ENCODE measurements around the gene CASKIN1.

CASKIN1 gene

GRCh38 chr16:2173366-2173765 lies 23.0 kb downstream of the CASKIN1 start:
- DNase-seq: no peak

GRCh38 chr16:2172688-2173335 lies 23.6 kb downstream of the CASKIN1 start:
- DNase-seq: no peak

- no peak for DNase-seq
Measured at GRCh38 chr16:2171601-2172178, 24.7 kb downstream of the CASKIN1 start.

GRCh38 chr16:2170587-2171435 lies 25.6 kb downstream of the CASKIN1 start:
- no peak for DNase-seq

GRCh38 chr16:2170080-2170479 lies 26.3 kb downstream of the CASKIN1 start:
- no peak for DNase-seq

GRCh38 chr16:2167068-2167638 lies 29.3 kb downstream of the CASKIN1 start:
- DNase-seq: no peak

GRCh38 chr16:2166263-2167067 lies 29.9 kb downstream of the CASKIN1 start:
- no peak for DNase-seq

- no peak for DNase-seq
Measured at GRCh38 chr16:2165861-2166260, 30.5 kb downstream of the CASKIN1 start.

- DNase-seq: peak; percentile 33
Measured at GRCh38 chr16:2163211-2163881, 33.1 kb downstream of the CASKIN1 start.

GRCh38 chr16:2162676-2163118 lies 33.7 kb downstream of the CASKIN1 start:
- no peak for DNase-seq

GRCh38 chr16:2161911-2162310 lies 34.5 kb downstream of the CASKIN1 start:
- no peak for DNase-seq

- DNase-seq: no peak
Measured at GRCh38 chr16:2160915-2161551, 35.4 kb downstream of the CASKIN1 start.

- DNase-seq: no peak
Measured at GRCh38 chr16:2159175-2159838, 37.1 kb downstream of the CASKIN1 start.

GRCh38 chr16:2158262-2158638 lies 38.2 kb downstream of the CASKIN1 start:
- DNase-seq: no peak

GRCh38 chr16:2157480-2158261 lies 38.7 kb downstream of the CASKIN1 start:
- DNase-seq: no peak

GRCh38 chr16:2156849-2157224 lies 39.6 kb downstream of the CASKIN1 start:
- DNase-seq: no peak

- no peak for DNase-seq
Measured at GRCh38 chr16:2155977-2156848, 40.2 kb downstream of the CASKIN1 start.

- peak; percentile 100 for DNase-seq
Measured at GRCh38 chr16:2155091-2155950, 41.1 kb downstream of the CASKIN1 start, which contains the start of gene TRAF7. TSS of gene TRAF7 (plus strand) at chr16:2155782. CDS start at chr16:2163921, 8,139 bp downstream.

All from CD4-positive, alpha-beta T cell treated with Interleukin-4 for 4 hours (primary cell).